Measurements from ENCODE around the gene STAC3.

GRCh38 chr12:57266681-57267080 lies 15.7 kb upstream of the STAC3 start:
- TF ChIP-seq POLR2A (IDR thresholded peaks at IDR 0.05) = no peak
- no peak for TF ChIP-seq CTCF (IDR thresholded peaks at IDR 0.05)
